Kidney (tissue), 14 donors: ENCODE results near the gene RNASE13. TPM values are rescaled to one million over a fixed set of nuclear protein-coding genes. Genes with fewer than 3 reads are reported as not detected.

Experiments used
- DNase-seq, 5 donors: peaks; one replicate each; pipeline ENCODE4 v3.0.0-alpha.2; 2013 to 2020
- FAIRE-seq: peaks from 2 replicates; lab custom pipeline; 2012; peaks lifted over from hg19 to GRCh38; lab: Jason Lieb, UNC
- H3K27ac ChIP-seq, 2 donors: one replicate each; pipeline ENCODE4 v1.7.0; 2013; ENCODE audit warnings: low read depth in 2 of 2, low read length in 2 of 2, inconsistent platforms in 1 of 2
- H3K27me3 ChIP-seq: one replicate; pipeline ENCODE4 v1.7.1; 2013; ENCODE audit warnings: low read length, inconsistent platforms; ENCODE audit not compliant: control insufficient read depth, insufficient read depth
- H3K36me3 ChIP-seq, 3 donors: one replicate each; pipeline versions ENCODE4 v1.7.0 to v1.7.1; 2013; ENCODE audit warnings: low read length in 3 of 3, control low read depth in 1 of 3, inconsistent platforms in 1 of 3; ENCODE audit not compliant: insufficient read depth in 3 of 3, control insufficient read depth in 2 of 3
- H3K4me1 ChIP-seq, 3 donors: one replicate each; pipeline versions ENCODE4 v1.7.0 to v1.7.1; 2013; ENCODE audit warnings: low read length in 3 of 3, inconsistent platforms in 1 of 3, low read depth in 1 of 3; ENCODE audit not compliant: control insufficient read depth in 2 of 3, insufficient read depth in 2 of 3
- H3K4me3 ChIP-seq, 3 donors: one replicate each; pipeline versions ENCODE4 v1.7.0 to v1.8.1; 2013; ENCODE audit warnings: low read length in 3 of 3, control low read depth in 1 of 3, inconsistent platforms in 1 of 3
- H3K9ac ChIP-seq, 3 donors: one replicate each; pipeline versions ENCODE4 v1.7.0 to v1.7.1; 2013; ENCODE audit warnings: low read length in 3 of 3, control low read depth in 1 of 3, inconsistent platforms in 1 of 3
- H3K9me3 ChIP-seq, 3 donors: one replicate each; pipeline versions ENCODE4 v1.7.0 to v1.7.1; 2013; ENCODE audit warnings: low read length in 3 of 3, control low read depth in 1 of 3, inconsistent platforms in 1 of 3; ENCODE audit not compliant: control insufficient read depth in 2 of 3, insufficient read depth in 1 of 3
- CTCF ChIP-seq: IDR thresholded peaks from 3 replicates; pipeline ENCODE4 v1.5.1; 2012; ENCODE audit warnings: mild to moderate bottlenecking, moderate library complexity, borderline replicate concordance; ENCODE audit not compliant: insufficient read depth; ENCODE audit errors: extremely low read depth
- intact Hi-C: fragments of 100-400 bp; cut with DNase I; formaldehyde crosslinking; loops from one replicate; pipeline ENCODE4 v1.11.1; 2022
- polyA plus RNA-seq: library from polyadenylated mRNA; stranded (reverse); fragments of 350-450 nt; fragmentation: Illumina TruSeq; extraction: RNeasy Lipid Tissue Mini Kit (QIAGEN cat#74804); gene quantifications from one replicate; pipeline ENCODE4 v1.2.3, GENCODE V29; 2014; ENCODE audit warnings: low read depth, low replicate concordance; ENCODE audit not compliant: insufficient read depth
- total RNA-seq: library from RNA; stranded (reverse); fragmentation: NEBNext Ultra II Directional; extraction: Animal tissue kit (Norgen Biotek cat#: 25700); gene quantifications from one replicate; pipeline ENCODE4 v1.2.1, GENCODE V29; 2021
- donor health status: control.
- donor health status: control.
- donor health status: control.
- donor health status: control.
- donor health status: control.
- donor health status: DM: yes; HTN: yes; CAD: no.
- donor health status: Normal renal cell carcinoma (clear cell type).

The RNASE13 gene
- total and polyA plus RNA-seq, 2 donors from 2014 or later = not detected

GRCh38 chr14:21055432-21056117 is 21.0 kb upstream of the RNASE13 start:
- intact Hi-C loops = no loop called here
- no peak for TF ChIP-seq CTCF
- Histone ChIP-seq H3K4me1 (peaks cover 0 to 21% (median 5%) of the 10 kb centered on the region in 3 donors), H3K4me3 (no peak overlapping the region), H3K27ac (peak overlapping the region in 1 of 2 donors; percentile 21), H3K9ac (no peak overlapping the region), H3K27me3 (no peaks in the 10 kb centered on the region), H3K9me3 (no peaks in the 10 kb centered on the region), H3K36me3 (no peaks in the 10 kb centered on the region)
- no peak for FAIRE-seq
- peak in 2 of 5 donors; percentile 32 to 51 for DNase-seq

- Histone ChIP-seq H3K27ac (no peak overlapping the region), H3K9ac (no peak overlapping the region)
Measured at GRCh38 chr14:21054768-21055145, 20.1 kb upstream of the RNASE13 start.

GRCh38 chr14:21054123-21054767 is 19.6 kb upstream of the RNASE13 start:
- no peaks in the 10 kb centered on the region for H3K9me3 ChIP-seq
- no peak overlapping the region for H3K9ac ChIP-seq
- DNase-seq (no peak), FAIRE-seq (no peak)
- TF ChIP-seq CTCF = no peak
- intact Hi-C loops = no loop called here
- H3K36me3 ChIP-seq = no peaks in the 10 kb centered on the region
- no peak overlapping the region for H3K4me3 ChIP-seq
- no peak overlapping the region for H3K27ac ChIP-seq
- H3K27me3 ChIP-seq = no peaks in the 10 kb centered on the region
- H3K4me1 ChIP-seq = peaks cover 0 to 21% (median 5%) of the 10 kb centered on the region in 3 donors

More at GRCh38 chr14:21054768-21055145, 20.1 kb upstream of the RNASE13 start:
- no peaks in the 10 kb centered on the region for H3K9me3 ChIP-seq
- intact Hi-C loops = no loop called here
- TF ChIP-seq CTCF = no peak
- H3K4me1 ChIP-seq = peaks cover 0 to 21% (median 5%) of the 10 kb centered on the region in 3 donors
- no peak for DNase-seq
- H3K27me3 ChIP-seq = no peaks in the 10 kb centered on the region
- no peak overlapping the region for H3K4me3 ChIP-seq
- FAIRE-seq = no peak
- H3K36me3 ChIP-seq = no peaks in the 10 kb centered on the region
